ENCODE results near the gene ADAP1. TPM values are rescaled to one million over a fixed set of nuclear protein-coding genes. Genes with fewer than 3 reads are reported as not detected.

The ADAP1 gene
- total RNA-seq, 4 donors from 2014 or later = 9.1 to 18.8 (median 9.9) TPM

DNA sequence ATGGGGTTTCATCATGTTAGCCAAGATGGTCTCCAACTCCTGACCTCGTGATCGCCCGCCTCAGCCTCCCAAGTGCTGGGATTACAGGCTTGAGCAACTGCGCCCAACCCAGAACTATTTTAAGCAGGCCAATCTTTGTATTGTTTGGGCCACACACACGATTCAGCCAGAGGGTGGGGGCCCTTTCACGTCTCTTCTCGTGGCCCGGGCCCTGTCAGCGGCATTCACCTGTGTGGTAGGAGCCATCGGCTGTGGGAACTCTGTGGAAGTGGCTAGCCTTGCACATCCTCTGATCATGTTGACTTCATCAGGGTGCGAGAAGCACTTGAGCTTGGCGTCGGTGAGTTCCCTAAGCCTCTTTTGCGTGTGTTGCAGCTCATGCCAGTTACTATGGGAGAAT lies 105.3 kb downstream of the ADAP1 start:
- intact Hi-C loops (cut with DNase I; ENCODE audit: low total_unique reads) = no loop called here

More for the DNA sequence above, 105.3 kb downstream of the ADAP1 start:
- no peak for DNase-seq (ENCODE audit: low spot score in 2 of 2)
- TF ChIP-seq POLR2A (IDR thresholded peaks at IDR 0.05) = no peak
- TF ChIP-seq, protein P1, sequence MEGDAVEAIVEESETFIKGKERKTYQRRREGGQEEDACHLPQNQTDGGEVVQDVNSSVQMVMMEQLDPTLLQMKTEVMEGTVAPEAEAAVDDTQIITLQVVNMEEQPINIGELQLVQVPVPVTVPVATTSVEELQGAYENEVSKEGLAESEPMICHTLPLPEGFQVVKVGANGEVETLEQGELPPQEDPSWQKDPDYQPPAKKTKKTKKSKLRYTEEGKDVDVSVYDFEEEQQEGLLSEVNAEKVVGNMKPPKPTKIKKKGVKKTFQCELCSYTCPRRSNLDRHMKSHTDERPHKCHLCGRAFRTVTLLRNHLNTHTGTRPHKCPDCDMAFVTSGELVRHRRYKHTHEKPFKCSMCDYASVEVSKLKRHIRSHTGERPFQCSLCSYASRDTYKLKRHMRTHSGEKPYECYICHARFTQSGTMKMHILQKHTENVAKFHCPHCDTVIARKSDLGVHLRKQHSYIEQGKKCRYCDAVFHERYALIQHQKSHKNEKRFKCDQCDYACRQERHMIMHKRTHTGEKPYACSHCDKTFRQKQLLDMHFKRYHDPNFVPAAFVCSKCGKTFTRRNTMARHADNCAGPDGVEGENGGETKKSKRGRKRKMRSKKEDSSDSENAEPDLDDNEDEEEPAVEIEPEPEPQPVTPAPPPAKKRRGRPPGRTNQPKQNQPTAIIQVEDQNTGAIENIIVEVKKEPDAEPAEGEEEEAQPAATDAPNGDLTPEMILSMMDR (IDR thresholded peaks at IDR 0.05) = no peak
- no peak overlapping the region for H3K4me3 ChIP-seq (ENCODE audit: low read depth, poor library complexity, severe bottlenecking)
- 88 to 90% methylated on average over 14 of the region's 14 CpGs for WGBS, 2 donors

Other genes with a start within 250 kb of the ADAP1 start
- 10 to 100 TPM; 19.0 to 25.3 (median 24.1) TPM for gene DNAAF5, start 228.0 kb downstream of the ADAP1 start, total RNA-seq
- 10 to 100 TPM in 3 of 4 donors, 1 to 10 TPM in 1; 7.8 to 16.9 (median 15.0) TPM for gene PRKAR1B, start 227.4 kb downstream of the ADAP1 start, total RNA-seq
- gene SUN1, start 122.2 kb downstream of the ADAP1 start, total RNA-seq = 100 to 1,000 TPM; 265 to 429 (median 271) TPM
- gene GET4, start 78.1 kb downstream of the ADAP1 start, total RNA-seq = 10 to 100 TPM; 46.1 to 67.7 (median 51.6) TPM
- 10 to 100 TPM; 13.0 to 25.1 (median 15.1) TPM for gene COX19, start 20.9 kb upstream of the ADAP1 start, total RNA-seq
- gene CYP2W1, start 28.5 kb upstream of the ADAP1 start, total RNA-seq = 10 to 100 TPM; 11.7 to 31.6 (median 19.3) TPM
- gene GPR146, start 89.9 kb upstream of the ADAP1 start, total RNA-seq = 10 to 100 TPM; 26.9 to 61.7 (median 39.0) TPM
- gene GPER1, start 133.4 kb upstream of the ADAP1 start, total RNA-seq = 1 to 10 TPM; 1.1 to 4.5 (median 3.1) TPM
- 10 to 100 TPM in 3 of 4 donors, 1 to 10 TPM in 1; 9.4 to 26.0 (median 22.8) TPM for gene ZFAND2A, start 205.5 kb upstream of the ADAP1 start, total RNA-seq

Data from lower leg skin (tissue), 4 donors.